Measurements from ENCODE around the gene RELCH.

GRCh38 chr18:62226047-62226446 lies 39.0 kb downstream of the RELCH start:
- TF ChIP-seq CTCF (IDR thresholded peaks at IDR 0.05) (no peak), POLR2AphosphoS5 (IDR thresholded peaks at IDR 0.05; ENCODE audit: low read depth, low read length) (no peak), TCF7L2 (IDR thresholded peaks at IDR 0.05; ENCODE audit: low read depth, low read length) (no peak)

Data from Panc1 (cell line).